OCI-LY1 (cell line): Measurements from ENCODE around the gene PATJ.
"Not testable (repeated sequence)": the region's sequence is repeated elsewhere in the genome, so short reads cannot be mapped to it uniquely, and the experiment has no call there.

Experiments
- H2AFZ ChIP-seq: fragments of 200-600 bp; sonication (generic), shearing (Covaris generic); 2 replicates; pipeline ENCODE4 v1.6.0; 2014; ENCODE audit warnings: antibody characterized with exemption, mild to moderate bottlenecking, low read length
- H3F3A ChIP-seq: fragments of 200-600 bp; sonication (generic), shearing (Covaris generic); 2 replicates; pipeline ENCODE4 v1.6.0; 2014; ENCODE audit warnings: mild to moderate bottlenecking, antibody characterized with exemption, low read length, moderate library complexity; ENCODE audit not compliant: insufficient read depth
- H3K27ac ChIP-seq: fragments of 200-600 bp; sonication (generic); 2 replicates; pipeline ENCODE4 v1.5.1; 2014; ENCODE audit warnings: low read length, mixed run types, mild to moderate bottlenecking, low read depth; ENCODE audit not compliant: poor library complexity, severe bottlenecking
- H3K27me3 ChIP-seq: fragments of 200-600 bp; sonication (generic); 2 replicates; pipeline ENCODE4 v1.6.0; 2014; ENCODE audit warnings: antibody characterized with exemption, mild to moderate bottlenecking, low read length, moderate library complexity; ENCODE audit not compliant: insufficient read depth
- H3K36me3 ChIP-seq: fragments of 200-600 bp; sonication (generic); 2 replicates; pipeline ENCODE4 v1.6.1; 2014; ENCODE audit warnings: mild to moderate bottlenecking, antibody characterized with exemption, low read length, moderate library complexity, mixed read lengths; ENCODE audit not compliant: insufficient read depth
- H3K4me1 ChIP-seq: fragments of 200-600 bp; sonication (generic); 2 replicates; pipeline ENCODE4 v1.5.1; 2014; ENCODE audit warnings: mild to moderate bottlenecking, low read length, moderate library complexity; ENCODE audit not compliant: insufficient read depth, severe bottlenecking
- H3K4me2 ChIP-seq: fragments of 200-600 bp; sonication (generic), shearing (Covaris generic); 2 replicates; pipeline ENCODE4 v1.6.1; 2014; ENCODE audit warnings: low read length
- H3K4me3 ChIP-seq: fragments of 200-600 bp; sonication (generic); 2 replicates; pipeline ENCODE4 v1.5.1; 2014; ENCODE audit warnings: low read length, low read depth, mild to moderate bottlenecking, mixed read lengths; ENCODE audit not compliant: poor library complexity, severe bottlenecking
- H3K79me2 ChIP-seq: fragments of 200-600 bp; shearing (Covaris generic); 2 replicates; pipeline ENCODE4 v1.6.1; 2016; ENCODE audit warnings: mixed run types, low read length, mixed read lengths; ENCODE audit not compliant: insufficient read depth
- H3K9ac ChIP-seq: fragments of 200-600 bp; sonication (generic), shearing (Covaris generic); 2 replicates; pipeline ENCODE4 v1.6.1; 2014; ENCODE audit warnings: mild to moderate bottlenecking, low read length, mixed read lengths
- H3K9me2 ChIP-seq: fragments of 200-600 bp; sonication (generic), shearing (Covaris generic); 2 replicates; pipeline ENCODE4 v1.6.1; 2014; ENCODE audit warnings: low read depth, mild to moderate bottlenecking, low read length, mixed read lengths
- H3K9me3 ChIP-seq: fragments of 200-600 bp; shearing (Covaris generic); 2 replicates; pipeline ENCODE4 v1.6.1; 2014; ENCODE audit warnings: low read length, mixed read lengths
- H4K20me1 ChIP-seq: fragments of 200-600 bp; sonication (generic), shearing (Covaris generic); 2 replicates; pipeline ENCODE4 v1.6.0; 2016; ENCODE audit warnings: mild to moderate bottlenecking, low read length; ENCODE audit not compliant: insufficient read depth
- CTCF ChIP-seq: fragments of 200-600 bp; sonication (generic), shearing (Covaris generic); IDR thresholded peaks from 2 replicates; pipeline ENCODE4 v1.5.1; 2017; ENCODE audit warnings: mild to moderate bottlenecking, antibody characterized with exemption, low read length, moderate library complexity, mixed read lengths
- EZH2 ChIP-seq: fragments of 200-600 bp; sonication (generic), shearing (Covaris generic); IDR thresholded peaks from 2 replicates; pipeline ENCODE4 v1.8.0; 2017; ENCODE audit warnings: borderline replicate concordance, mixed run types, mild to moderate bottlenecking, antibody characterized with exemption, low read length, moderate library complexity, mixed read lengths

The PATJ gene

GRCh38 chr1:61875198-61875597 is 132.9 kb downstream of the PATJ start:
- Histone ChIP-seq H3K27ac (no peak overlapping the region), H3K27me3 (no peaks in the 10 kb centered on the region), H2AFZ (no peak overlapping the region), H3K9me2 (no peaks in the 10 kb centered on the region), H3K36me3 (peaks cover 23% of the 10 kb centered on the region), H3K4me1 (no peaks in the 10 kb centered on the region), H3K4me3 (no peak overlapping the region), H3K4me2 (no peak overlapping the region), H3K9ac (no peak overlapping the region), H3K79me2 (no peaks in the 10 kb centered on the region), H4K20me1 (no peaks in the 10 kb centered on the region), H3K9me3 (peaks cover 12% of the 10 kb centered on the region; the same call in 1 of the 2 replicates), H3F3A (no peaks in the 10 kb centered on the region)
- TF ChIP-seq EZH2, result no peak
- no peak for TF ChIP-seq CTCF

GRCh38 chr1:61879887-61880474 is 137.7 kb downstream of the PATJ start:
- H3K36me3 ChIP-seq, result peaks cover 19% of the 10 kb centered on the region
- not testable (repeated sequence) for H3K9me3 ChIP-seq, H3K9ac ChIP-seq, H3K4me1 ChIP-seq, H3K9me2 ChIP-seq, H3K4me2 ChIP-seq, H3F3A ChIP-seq, H3K4me3 ChIP-seq, H3K27me3 ChIP-seq, H4K20me1 ChIP-seq, H2AFZ ChIP-seq, H3K27ac ChIP-seq, H3K79me2 ChIP-seq

GRCh38 chr1:61887076-61887867 is 145.0 kb downstream of the PATJ start:
- Histone ChIP-seq H4K20me1 (no peaks in the 10 kb centered on the region), H3K4me1 (no peaks in the 10 kb centered on the region), H3K27me3 (no peaks in the 10 kb centered on the region), H3K27ac (no peak overlapping the region), H3K4me2 (no peak overlapping the region), H3F3A (no peaks in the 10 kb centered on the region), H2AFZ (no peak overlapping the region), H3K9me3 (no peaks in the 10 kb centered on the region), H3K36me3 (peaks cover 15% of the 10 kb centered on the region), H3K9ac (no peak overlapping the region), H3K4me3 (no peak overlapping the region), H3K9me2 (no peaks in the 10 kb centered on the region), H3K79me2 (no peaks in the 10 kb centered on the region)
- TF ChIP-seq EZH2 (no peak), CTCF (no peak)
